Thoracic aorta (tissue), 2 donors: ENCODE results near the gene COL6A2. TPM values are rescaled to one million over a fixed set of nuclear protein-coding genes. Genes with fewer than 3 reads are reported as not detected.
A peak's percentile ranks its signal among the peaks of the same experiment; 100 is the strongest.

Experiments used
- ATAC-seq: fragments of 150-250 bp; one replicate; pipeline ENCODE4 v1.8.0; 2017; ENCODE audit warnings: low read depth; ENCODE audit not compliant: insufficient number of reproducible peaks, low FRiP score
- DNase-seq: peaks from one replicate; pipeline ENCODE4 v3.0.0-alpha.2; 2020; ENCODE audit warnings: low spot score
- H3K27ac ChIP-seq, 2 donors: fragments of 200-600 bp; sonication (generic); 1 replicate in 1 of 2; 2 replicates in 1 of 2; pipeline ENCODE4 v1.5.1; 2016; ENCODE audit warnings: mild to moderate bottlenecking in 2 of 2, moderate library complexity in 2 of 2
- H3K27me3 ChIP-seq: fragments of 200-600 bp; sonication (generic); replicated peaks from 2 replicates; pipeline ENCODE4 v1.6.0; 2016; ENCODE audit warnings: mild to moderate bottlenecking; ENCODE audit not compliant: insufficient read depth
- H3K36me3 ChIP-seq: fragments of 200-600 bp; sonication (generic); one replicate; pipeline ENCODE4 v1.5.1; 2016
- H3K4me1 ChIP-seq, 2 donors: fragments of 200-600 bp; sonication (generic); 1 replicate in 1 of 2; 2 replicates in 1 of 2; pipeline versions ENCODE4 v1.5.1 to v1.6.0; 2016; ENCODE audit warnings: low read depth in 2 of 2, mild to moderate bottlenecking in 1 of 2; ENCODE audit not compliant: control insufficient read depth in 1 of 2
- H3K4me3 ChIP-seq: fragments of 200-600 bp; sonication (generic); 2 replicates; pipeline ENCODE4 v1.5.1; 2016; ENCODE audit warnings: mild to moderate bottlenecking
- H3K9me3 ChIP-seq: fragments of 200-600 bp; sonication (generic); 2 replicates; pipeline ENCODE4 v1.5.1; 2016
- CTCF ChIP-seq: fragments of 200-600 bp; sonication (generic); IDR thresholded peaks from one replicate; pipeline ENCODE4 v1.5.1; 2019; ENCODE audit warnings: antibody characterized with exemption
- total RNA-seq, 2 donors: library from RNA; depleted of rRNA; stranded (reverse); fragments of >200 nt; gene quantifications; one replicate each; pipeline versions ENCODE4 v1.1.0 to v1.2.3, GENCODE V29; 2016

The COL6A2 gene
- total RNA-seq, 2 donors from 2014 or later = 1,835 to 1,885 TPM

DNA sequence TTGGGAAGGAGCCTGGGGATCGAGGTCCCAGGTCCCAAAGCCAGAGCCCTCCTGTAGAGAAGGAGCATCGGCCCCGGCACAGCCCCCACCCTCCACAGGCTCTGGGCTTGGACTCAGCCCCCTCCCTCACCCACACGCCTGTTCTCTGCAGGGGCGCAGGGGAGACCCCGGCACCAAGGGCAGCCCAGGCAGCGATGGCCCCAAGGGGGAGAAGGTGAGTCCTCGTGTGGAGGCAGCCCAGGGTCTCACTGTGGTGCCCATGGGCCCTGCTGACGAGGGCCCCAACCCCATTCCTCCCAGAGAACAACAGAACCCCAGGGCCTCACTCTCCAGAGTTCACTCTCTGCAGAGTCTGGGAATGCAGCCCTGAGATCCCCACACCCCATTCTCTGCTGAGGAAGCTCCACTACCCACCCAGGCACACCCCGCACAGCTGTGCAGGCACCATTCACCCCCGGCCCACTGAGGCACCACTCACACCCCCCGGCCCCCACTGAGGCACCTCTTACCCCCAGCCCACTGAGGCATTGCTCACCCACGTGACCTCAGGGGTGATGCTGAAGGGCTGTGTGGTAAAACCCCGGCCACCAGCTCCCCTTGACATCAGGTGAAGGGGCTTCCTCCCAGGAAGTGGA is 21.8 kb downstream of the COL6A2 start:
- Histone ChIP-seq H3K27ac (no peak overlapping the region), H3K9me3 (no peaks in the 10 kb centered on the region), H3K27me3 (no peaks in the 10 kb centered on the region), H3K4me3 (no peak overlapping the region), H3K4me1 (no peaks in the 10 kb centered on the region), H3K36me3 (peaks cover 93% of the 10 kb centered on the region)
- DNase-seq (no peak), ATAC-seq (no peak)
- TF ChIP-seq CTCF = no peak

DNA sequence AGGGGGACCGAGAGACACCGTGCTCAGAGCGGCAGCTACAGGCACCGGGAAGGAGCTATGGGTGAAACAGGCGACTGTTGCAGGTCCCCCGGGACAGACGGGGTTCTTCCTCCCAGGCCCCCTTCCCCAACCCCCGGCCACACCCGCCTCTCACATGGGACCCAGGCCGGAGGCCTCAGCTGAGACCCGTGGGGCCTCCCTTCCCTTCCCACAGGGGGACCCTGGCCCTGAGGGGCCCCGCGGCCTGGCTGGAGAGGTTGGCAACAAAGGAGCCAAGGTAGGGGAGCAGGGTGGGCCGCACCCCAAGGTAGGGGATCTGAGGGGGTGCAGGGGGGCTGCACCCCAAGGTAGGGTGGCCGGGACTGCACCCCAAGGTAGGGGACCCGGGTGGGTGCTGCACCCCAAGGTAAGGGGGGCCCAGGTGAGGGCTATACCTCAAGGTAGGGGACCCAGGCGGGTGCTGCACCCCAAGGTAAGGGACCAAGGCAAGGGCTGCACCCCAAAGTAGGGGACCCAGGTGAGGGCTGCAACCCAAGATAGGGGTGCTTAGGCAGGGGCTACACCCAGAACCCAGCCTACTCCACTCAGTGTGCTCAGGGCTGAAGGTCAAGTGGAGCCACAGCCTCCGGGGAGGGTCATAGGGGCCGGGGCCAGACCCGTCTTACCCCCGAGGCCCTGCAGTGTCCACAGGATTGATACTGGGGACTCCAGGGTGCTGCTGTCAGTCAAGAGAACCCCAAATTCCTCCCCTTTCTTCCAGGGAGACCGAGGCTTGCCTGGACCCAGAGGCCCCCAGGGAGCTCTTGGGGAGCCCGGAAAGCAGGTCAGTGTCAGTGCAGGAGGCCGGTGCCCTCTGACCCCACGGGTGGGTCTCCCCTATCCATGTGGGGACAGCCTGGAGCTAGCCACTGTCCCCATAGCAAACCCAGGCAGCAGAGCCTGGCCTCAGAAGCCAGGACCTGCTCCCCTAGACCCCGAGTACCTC is 22.7 kb downstream of the COL6A2 start:
- H3K36me3 ChIP-seq = peaks cover 93% of the 10 kb centered on the region
- H3K9me3 ChIP-seq = no peaks in the 10 kb centered on the region
- no peaks in the 10 kb centered on the region for H3K27me3 ChIP-seq
- no peak overlapping the region for H3K4me3 ChIP-seq
- H3K4me1 ChIP-seq = no peaks in the 10 kb centered on the region
- H3K27ac ChIP-seq = peak overlapping the region in 1 of 2 donors; percentile 6
- no peak for TF ChIP-seq CTCF
- ATAC-seq (no peak), DNase-seq (no peak)

DNA sequence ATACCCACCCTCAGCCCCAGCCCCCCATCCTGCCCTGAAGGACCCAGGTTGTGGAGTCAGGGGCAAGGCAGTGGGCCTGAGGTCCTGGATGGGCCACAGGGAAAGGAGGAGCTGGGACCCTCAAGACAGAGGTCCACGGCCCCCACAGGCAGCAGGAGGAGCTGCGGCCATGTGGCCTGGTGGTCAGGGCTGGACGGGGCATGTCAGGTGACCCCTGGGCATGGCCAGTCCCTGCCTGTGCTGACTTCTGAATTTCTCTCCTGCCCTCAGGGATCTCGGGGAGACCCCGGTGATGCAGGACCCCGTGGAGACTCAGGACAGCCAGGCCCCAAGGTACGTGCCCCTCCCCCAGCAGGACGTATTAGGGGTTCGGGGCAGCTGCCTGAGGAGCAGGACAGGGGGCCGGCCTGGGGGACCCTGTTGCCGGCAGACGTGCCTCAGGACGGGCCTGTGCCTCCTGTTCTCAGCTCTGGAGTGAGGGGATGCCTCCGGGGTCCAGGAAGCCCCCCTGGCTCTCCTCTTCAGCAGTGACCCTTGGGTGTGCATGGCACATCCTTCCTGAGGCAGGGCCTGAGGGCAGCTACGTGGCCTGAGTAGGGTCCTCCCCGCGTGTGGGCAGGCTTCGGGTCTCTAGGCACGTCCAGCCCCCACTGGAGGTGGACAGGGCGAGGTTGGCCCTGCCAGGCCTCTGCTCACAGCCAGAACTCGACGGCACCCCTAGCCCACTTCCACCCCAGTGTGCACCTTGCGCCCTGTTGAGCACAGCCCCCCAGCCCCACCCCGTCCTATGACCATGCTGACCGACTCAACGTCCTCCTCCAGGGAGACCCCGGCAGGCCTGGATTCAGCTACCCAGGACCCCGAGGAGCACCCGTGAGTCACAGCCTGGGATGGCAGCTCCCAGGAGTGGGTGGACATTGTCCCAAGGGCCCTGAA is 23.6 kb downstream of the COL6A2 start:
- no peak for ATAC-seq
- H3K4me3 ChIP-seq = no peak overlapping the region
- no peak for DNase-seq
- TF ChIP-seq CTCF = no peak
- peaks cover 93% of the 10 kb centered on the region for H3K36me3 ChIP-seq
- no peaks in the 10 kb centered on the region for H3K27me3 ChIP-seq
- H3K4me1 ChIP-seq = no peaks in the 10 kb centered on the region
- H3K9me3 ChIP-seq = no peaks in the 10 kb centered on the region
- H3K27ac ChIP-seq = peak overlapping the region; percentile 6 to 15

DNA sequence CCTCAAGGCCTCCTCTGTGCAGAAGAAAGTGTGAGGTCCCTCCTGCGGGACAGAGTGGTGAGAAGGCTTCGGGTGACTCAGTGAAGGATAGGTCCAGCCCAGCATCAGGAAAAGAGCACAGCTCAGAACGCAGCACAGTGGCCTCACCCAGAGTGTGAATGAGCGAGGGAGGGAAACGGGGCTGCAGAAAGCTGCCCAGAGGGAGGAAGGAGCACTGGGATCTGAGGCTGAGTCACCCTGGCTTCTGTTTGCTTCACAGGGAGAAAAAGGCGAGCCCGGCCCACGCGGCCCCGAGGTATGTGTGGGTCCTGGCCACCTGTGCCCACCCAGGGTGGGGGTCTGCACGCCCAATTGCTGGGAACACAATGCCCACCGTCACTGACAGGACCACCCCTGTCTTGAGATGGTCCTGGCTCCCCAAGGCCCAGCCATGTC is 24.3 kb downstream of the COL6A2 start:
- Histone ChIP-seq H3K4me1 (no peaks in the 10 kb centered on the region), H3K27me3 (no peaks in the 10 kb centered on the region), H3K4me3 (no peak overlapping the region), H3K9me3 (no peaks in the 10 kb centered on the region), H3K36me3 (peaks cover 93% of the 10 kb centered on the region), H3K27ac (peak overlapping the region in 1 of 2 donors; percentile 15)
- TF ChIP-seq CTCF = no peak
- ATAC-seq (no peak), DNase-seq (no peak)
